Adrenal gland (tissue), 12 donors: Measurements from ENCODE around the gene ATXN7. TPM values are rescaled to one million over a fixed set of nuclear protein-coding genes. Genes with fewer than 3 reads are reported as not detected.

ENCODE experiments used
- DNase-seq, 7 donors: peaks; one replicate each; pipeline ENCODE4 v3.0.0-alpha.2; 2019 to 2020
- H3K27ac ChIP-seq, 5 donors: fragments of 200-600 bp; sonication (generic) in 4 of 5; 1 replicate in 3 of 5; 2 replicates in 2 of 5; pipeline versions ENCODE4 v1.5.1 to v1.8.0; 2016 to 2020; ENCODE audit warnings: mild to moderate bottlenecking in 1 of 5
- H3K27me3 ChIP-seq: fragments of 200-600 bp; 2 replicates; pipeline ENCODE4 v1.8.0; 2021
- H3K36me3 ChIP-seq, 2 donors: fragments of 200-600 bp; replicated peaks in 1 of 2; 1 replicate in 1 of 2; 2 replicates in 1 of 2; pipeline versions ENCODE4 v1.5.1 to v1.8.0; 2018 to 2022
- H3K4me1 ChIP-seq, 2 donors: fragments of 200-600 bp; replicated peaks in 1 of 2; 1 replicate in 1 of 2; 2 replicates in 1 of 2; pipeline versions ENCODE4 v1.5.1 to v1.8.0; 2018 to 2021
- H3K4me3 ChIP-seq, 4 donors: fragments of 200-600 bp; sonication (generic) in 3 of 4; one replicate each; pipeline ENCODE4 v1.5.1; 2016 to 2018
- H3K9me3 ChIP-seq, 3 donors: fragments of 200-600 bp; sonication (generic) in 1 of 3; replicated peaks in 1 of 3; 1 replicate in 2 of 3; 2 replicates in 1 of 3; pipeline versions ENCODE4 v1.5.1 to v1.8.0; 2016 to 2021
- CTCF ChIP-seq, 6 experiments: fragments of 450-650 bp in 4 of 6; fragments of 200-600 bp in 2 of 6; sonication (generic) in 1 of 6; IDR thresholded peaks; 1 replicate in 5 of 6; 2 replicates in 1 of 6; pipeline versions ENCODE4 v1.5.1 to v1.8.0; 2016 to 2021; ENCODE audit warnings: antibody characterized with exemption in 6 of 6, mild to moderate bottlenecking in 2 of 6, moderate library complexity in 1 of 6
- POLR2A ChIP-seq, 2 donors: fragments of 450-650 bp; IDR thresholded peaks; one replicate each; pipeline ENCODE4 v1.6.1; 2017; ENCODE audit warnings: antibody characterized with exemption in 2 of 2, mild to moderate bottlenecking in 2 of 2, moderate library complexity in 1 of 2
- WGBS, 4 donors: extraction: QIAGEN DNeasy Blood & Tissue Kit in 2 of 4; methylation state at CpG; one replicate each; pipeline versions ENCODE4 v1.1.5 to v1.1.7; 2013 to 2017; 5-methylcytosine and 5-hydroxymethylcytosine counted together
- intact Hi-C, 2 donors: fragments of 100-400 bp; cut with DNase I; formaldehyde crosslinking; loops; one replicate each; pipeline versions ENCODE4 v1.14.1 to v1.15.0; 2022 to 2023
- polyA plus RNA-seq, 3 donors: library from polyadenylated mRNA; stranded (reverse); fragments of 200-250 nt in 2 of 3; fragments of 350-450 nt in 1 of 3; fragmentation: Illumina TruSeq in 1 of 3; extraction: RNeasy Lipid Tissue Mini Kit (QIAGEN cat#74804) in 1 of 3; gene quantifications; one replicate each; pipeline ENCODE4 v1.2.3, GENCODE V29; 2013 to 2014
- total RNA-seq, 9 donors: library from RNA; depleted of rRNA in 4 of 9; stranded (reverse); fragments of >200 nt in 4 of 9; fragments of 120-200 nt in 1 of 9; fragmentation: NEBNext Ultra II Directional in 1 of 9; extraction: Animal tissue kit (Norgen Biotek cat#: 25700) in 1 of 9; gene quantifications; one replicate each; pipeline versions ENCODE4 v1.1.0 to v1.2.4, GENCODE V29; 2013 to 2023
- donor health status: healthy with polysubstance abuse.
- donor health status: Bipolar disorder and iron deficiency.
- donor health status: DM: yes; HTN: yes; CAD: no.
- donor health status: DM: no; HTN: no; CAD: no.
- donor health status: DM: no; HTN: no; CAD: no.
- donor health status: DM: yes; HTN: yes; CAD: no.

Gene ATXN7
- total and polyA plus RNA-seq, 12 donors, result 4.1 to 27.3 (median 18.0) TPM

GRCh38 chr3:64016941-64017620 lies 153.4 kb downstream of the ATXN7 start:
- Histone ChIP-seq H3K27ac (no peak overlapping the region), H3K4me1 (peaks cover 9 to 41% of the 10 kb centered on the region in 2 donors), H3K27me3 (no peaks in the 10 kb centered on the region), H3K36me3 (peaks cover 0 to 80% of the 10 kb centered on the region in 2 donors), H3K4me3 (no peak overlapping the region), H3K9me3 (no peaks in the 10 kb centered on the region)
- WGBS, 4 donors, result 77 to 92% (median 84%) methylated on average over 3 of the region's 3 CpGs
- TF ChIP-seq CTCF (IDR thresholded peaks at IDR 0.05) (no peak), POLR2A (IDR thresholded peaks at IDR 0.05) (no peak)
- DNase-seq, result no peak
- intact Hi-C loops, result no loop called here

GRCh38 chr3:64019271-64019670 lies 155.6 kb downstream of the ATXN7 start:
- intact Hi-C loops, result no loop called here
- DNase-seq, result no peak
- WGBS, 4 donors, result 78 to 85% (median 81%) methylated on average over 3 of the region's 3 CpGs
- no peak overlapping the region for H3K4me3 ChIP-seq
- H3K27ac ChIP-seq, result no peak overlapping the region
- TF ChIP-seq POLR2A (IDR thresholded peaks at IDR 0.05) (no peak), CTCF (IDR thresholded peaks at IDR 0.05) (no peak)
- H3K27me3 ChIP-seq, result no peaks in the 10 kb centered on the region
- no peaks in the 10 kb centered on the region for H3K9me3 ChIP-seq
- H3K4me1 ChIP-seq, result peaks cover 13 to 47% of the 10 kb centered on the region in 2 donors
- H3K36me3 ChIP-seq, result peaks cover 0 to 58% of the 10 kb centered on the region in 2 donors

- Histone ChIP-seq H3K4me1 (peaks cover 13 to 47% of the 10 kb centered on the region in 2 donors), H3K9me3 (no peaks in the 10 kb centered on the region), H3K36me3 (peaks cover 0 to 52% of the 10 kb centered on the region in 2 donors), H3K4me3 (no peak overlapping the region), H3K27me3 (no peaks in the 10 kb centered on the region), H3K27ac (no peak overlapping the region)
- 78 to 87% (median 84%) methylated on average over 2 of the region's 2 CpGs for WGBS, 4 donors
- no peak for DNase-seq
- intact Hi-C loops, result no loop called here
- no peak for TF ChIP-seq POLR2A (IDR thresholded peaks at IDR 0.05)
- TF ChIP-seq CTCF (IDR thresholded peaks at IDR 0.05), result no peak
Observed at GRCh38 chr3:64019879-64020278, 156.2 kb downstream of the ATXN7 start.

GRCh38 chr3:64021922-64022321 lies 158.3 kb downstream of the ATXN7 start:
- Histone ChIP-seq H3K4me3 (peak overlapping the region in 2 of 4 donors; percentile 86 to 100), H3K27ac (no peak overlapping the region), H3K9me3 (no peaks in the 10 kb centered on the region), H3K27me3 (no peaks in the 10 kb centered on the region), H3K4me1 (peaks cover 13 to 30% of the 10 kb centered on the region in 2 donors), H3K36me3 (peaks cover 0 to 37% of the 10 kb centered on the region in 2 donors)
- no peak for DNase-seq
- no peak for TF ChIP-seq POLR2A (IDR thresholded peaks at IDR 0.05)
- TF ChIP-seq CTCF (IDR thresholded peaks at IDR 0.05), result no peak
- WGBS, 4 donors, result 73 to 79% (median 74%) methylated on average over 6 of the region's 6 CpGs
- intact Hi-C loops, result no loop called here
